HG03025 (cell line): ENCODE results near the gene THRA.

Experiments
- ATAC-seq: cut with Tn5 transposase; IDR thresholded peaks from one replicate; pipeline ENCODE4 v1.9.1; 2021; ENCODE audit warnings: mild to moderate bottlenecking, moderate library complexity; ENCODE audit not compliant: unreplicated experiment, low FRiP score

The THRA gene

DNA sequence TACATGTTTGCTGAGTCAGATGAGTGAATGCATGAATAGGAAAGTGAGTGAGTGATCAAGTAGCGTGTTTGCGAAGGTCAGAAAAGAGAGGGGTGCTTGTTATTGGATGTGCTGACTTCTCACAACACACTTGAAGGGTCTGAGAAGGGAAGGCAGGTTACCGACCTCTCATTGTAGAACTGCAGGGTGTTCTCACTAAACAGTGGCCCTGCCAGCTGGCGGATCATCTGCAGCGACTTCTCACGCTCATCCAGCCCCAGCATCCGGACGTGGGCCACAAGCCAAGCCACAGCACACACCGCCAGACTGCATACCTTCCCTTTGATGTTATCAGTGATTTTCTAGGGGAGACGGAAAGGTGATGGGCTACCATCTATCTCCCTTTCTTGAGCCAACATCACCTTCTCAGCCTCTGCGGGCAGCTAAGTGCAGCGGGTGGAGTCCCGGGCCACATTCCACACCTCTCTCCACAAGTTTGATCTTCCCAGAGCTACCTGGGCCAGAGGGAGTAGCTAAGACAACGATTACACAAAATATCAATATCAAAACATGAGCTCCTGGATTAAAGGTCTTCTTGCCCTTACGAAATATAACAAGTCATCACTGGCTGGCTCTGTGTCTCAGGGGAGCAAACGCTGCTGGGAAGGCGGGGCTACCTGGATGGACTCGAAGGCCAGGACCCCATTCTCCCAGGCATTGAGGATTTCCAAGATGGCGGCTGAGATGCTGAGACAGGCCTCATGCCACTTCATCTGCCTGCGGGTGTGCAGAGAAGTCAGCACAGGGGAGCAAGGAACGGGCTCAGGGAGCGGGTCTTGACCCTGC, 36.6 kb upstream of the THRA start:
- ATAC-seq = no peak

DNA sequence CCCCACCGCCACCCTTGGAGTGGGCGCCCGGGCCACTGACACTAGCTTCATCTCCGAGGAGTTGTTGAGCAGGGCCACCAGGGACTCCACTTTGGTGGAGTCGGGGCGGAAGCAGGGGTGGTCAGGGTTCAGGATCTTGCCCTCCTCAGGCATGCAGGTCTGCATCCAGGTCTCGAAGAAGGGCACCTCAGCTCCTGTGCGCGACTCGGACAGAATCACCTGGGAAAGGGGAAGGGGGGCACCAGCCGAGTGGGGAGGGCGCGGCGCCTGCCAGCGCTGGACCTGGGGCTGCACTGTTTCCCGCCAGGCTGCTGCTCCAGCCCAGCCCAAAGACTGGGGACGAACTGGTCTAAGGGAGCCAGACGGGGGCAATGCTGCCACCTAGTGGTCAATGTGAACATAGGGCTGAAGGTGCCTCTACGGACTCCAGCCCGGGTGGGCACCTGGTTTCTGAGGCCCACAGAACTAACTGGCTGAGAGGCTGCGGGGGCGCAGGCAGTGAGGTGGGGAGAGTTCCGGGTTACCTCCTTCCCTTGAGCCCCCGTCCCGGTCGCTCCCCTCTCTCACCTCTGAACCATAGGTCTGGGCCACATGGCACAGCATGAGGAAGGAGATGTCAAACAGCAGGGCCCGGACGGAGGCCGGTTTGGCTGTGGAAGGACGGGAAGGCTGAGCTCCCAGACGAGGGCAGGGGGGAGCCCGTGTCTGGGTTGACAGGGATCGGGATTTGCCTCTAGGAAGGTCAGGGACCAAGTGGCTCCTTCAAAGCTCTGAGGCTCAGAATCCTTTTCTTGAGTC, 35.8 kb upstream of the THRA start:
- ATAC-seq = no peak

DNA sequence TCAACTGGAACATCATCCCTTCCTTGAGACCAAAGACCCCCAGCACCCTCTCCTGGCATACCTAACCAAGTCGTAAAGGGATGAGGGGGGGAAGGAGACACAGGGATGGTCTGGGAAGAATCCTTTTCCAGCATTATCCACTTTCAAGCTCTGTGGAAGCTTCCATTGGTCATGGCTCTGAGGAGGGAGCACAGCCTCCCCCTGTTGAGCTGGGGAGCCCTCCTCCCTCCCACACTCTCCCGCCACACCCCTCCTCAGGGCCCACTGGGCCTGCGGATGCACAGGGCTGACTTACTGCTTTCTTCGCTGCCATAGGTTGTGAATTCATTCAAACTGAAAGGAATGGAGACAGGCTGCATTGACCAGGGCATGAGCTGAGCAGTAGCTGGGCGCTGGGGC, 35.2 kb upstream of the THRA start:
- ATAC-seq = no peak

DNA sequence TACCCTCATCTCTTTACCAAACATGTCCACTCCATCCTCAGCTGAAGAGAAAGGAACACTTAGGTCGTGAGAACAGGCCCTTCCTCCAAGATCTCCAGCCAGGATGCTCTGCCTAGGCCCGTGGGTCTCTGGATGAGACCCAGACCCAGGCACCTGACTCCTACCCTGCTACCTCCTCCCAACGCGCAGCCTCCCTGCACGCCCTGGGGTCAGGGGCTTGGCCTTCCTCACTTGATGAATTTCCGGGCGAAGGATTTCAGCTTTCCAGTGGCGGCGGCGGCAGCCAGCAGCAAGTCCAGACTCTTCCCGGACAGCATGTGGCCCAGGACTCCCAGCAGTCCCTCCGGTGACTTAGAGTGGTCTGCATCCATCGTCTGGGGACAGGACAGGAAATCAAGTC, 34.2 kb upstream of the THRA start:
- ATAC-seq = no peak

DNA sequence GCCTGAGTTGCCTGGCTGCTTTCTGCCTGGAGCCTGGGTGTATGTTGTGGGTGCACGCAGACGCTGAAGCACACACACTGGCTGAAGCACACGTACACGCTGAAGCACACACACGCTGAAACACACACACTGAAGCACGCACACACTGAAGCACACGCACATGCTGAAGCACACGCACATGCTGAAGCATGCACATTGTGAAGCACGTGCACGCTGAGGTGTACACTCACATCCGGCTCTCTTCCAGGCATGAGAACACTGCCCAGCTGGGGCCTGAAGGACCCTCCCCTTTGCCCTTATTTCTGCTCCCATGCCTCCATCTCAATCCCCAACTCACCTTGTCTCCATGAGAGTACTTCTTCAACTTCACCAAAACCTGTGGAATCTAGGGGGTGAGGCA, 31.1 kb upstream of the THRA start:
- ATAC-seq = no peak

DNA sequence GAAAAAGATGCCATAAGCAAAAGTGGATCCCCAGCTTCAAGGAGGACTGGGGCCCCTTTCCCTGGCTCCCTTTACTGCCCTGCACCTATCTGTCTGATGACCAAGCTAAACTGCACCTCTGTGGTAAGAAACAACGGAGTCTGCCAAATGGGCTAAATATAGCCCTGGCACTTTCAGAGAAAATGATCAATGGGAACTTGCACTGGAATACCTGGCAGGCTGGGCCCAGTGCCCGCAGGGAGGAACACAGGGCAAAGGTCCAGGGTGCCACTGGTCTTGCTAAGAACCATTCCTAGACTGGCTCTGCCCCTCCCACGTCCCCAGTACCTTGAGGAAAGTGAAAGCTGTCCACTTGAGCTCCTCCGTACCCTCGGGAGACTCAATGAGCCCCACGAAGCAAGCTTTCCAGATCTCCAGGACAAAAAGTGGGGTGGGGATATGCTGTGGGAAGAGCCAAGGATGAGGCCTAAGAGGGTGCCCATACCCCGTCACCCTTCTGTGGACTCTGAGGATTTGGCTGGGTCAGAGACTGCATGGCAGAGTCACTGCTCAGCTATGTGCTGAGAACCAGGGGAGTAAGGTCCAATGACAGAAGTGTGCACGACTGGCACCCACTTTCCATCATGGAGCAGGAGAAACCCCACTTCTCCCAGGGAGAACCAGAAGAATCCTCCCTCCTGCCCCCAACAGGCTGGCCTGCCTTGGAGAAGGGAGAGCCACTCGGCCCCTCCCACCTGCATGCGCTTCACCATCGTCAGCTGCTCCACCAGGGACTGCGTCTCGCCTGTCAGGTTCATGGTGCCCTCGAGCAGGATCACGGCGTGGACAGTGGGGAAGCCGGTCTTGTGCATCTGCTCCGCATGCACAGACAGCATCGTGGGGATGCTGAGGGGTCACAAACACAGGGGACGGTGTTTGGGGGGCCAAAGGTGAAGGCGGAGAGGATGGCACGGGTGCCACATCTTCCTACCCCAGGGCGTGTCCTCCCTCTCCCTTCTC, 30.1 kb upstream of the THRA start:
- ATAC-seq = no peak

DNA sequence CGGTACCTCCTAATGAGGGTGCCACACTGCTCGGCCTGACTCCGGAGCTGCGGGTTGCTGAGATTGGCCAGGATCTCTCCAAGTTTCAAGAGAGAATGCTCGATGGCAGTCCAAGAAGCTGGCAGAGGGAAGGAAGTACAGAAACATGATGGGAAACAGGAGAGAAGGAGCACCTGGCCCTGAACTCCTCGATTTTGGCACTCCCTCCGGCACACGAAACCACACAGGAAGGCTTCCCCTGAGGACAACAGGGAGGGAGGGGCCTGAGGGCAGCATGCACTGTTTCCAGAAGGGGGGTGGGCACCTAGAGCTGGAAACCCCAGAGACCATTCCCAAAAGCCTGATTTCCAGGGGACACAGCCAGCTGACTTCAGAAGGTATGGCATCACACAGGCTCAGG, 29.4 kb upstream of the THRA start:
- no peak for ATAC-seq

DNA sequence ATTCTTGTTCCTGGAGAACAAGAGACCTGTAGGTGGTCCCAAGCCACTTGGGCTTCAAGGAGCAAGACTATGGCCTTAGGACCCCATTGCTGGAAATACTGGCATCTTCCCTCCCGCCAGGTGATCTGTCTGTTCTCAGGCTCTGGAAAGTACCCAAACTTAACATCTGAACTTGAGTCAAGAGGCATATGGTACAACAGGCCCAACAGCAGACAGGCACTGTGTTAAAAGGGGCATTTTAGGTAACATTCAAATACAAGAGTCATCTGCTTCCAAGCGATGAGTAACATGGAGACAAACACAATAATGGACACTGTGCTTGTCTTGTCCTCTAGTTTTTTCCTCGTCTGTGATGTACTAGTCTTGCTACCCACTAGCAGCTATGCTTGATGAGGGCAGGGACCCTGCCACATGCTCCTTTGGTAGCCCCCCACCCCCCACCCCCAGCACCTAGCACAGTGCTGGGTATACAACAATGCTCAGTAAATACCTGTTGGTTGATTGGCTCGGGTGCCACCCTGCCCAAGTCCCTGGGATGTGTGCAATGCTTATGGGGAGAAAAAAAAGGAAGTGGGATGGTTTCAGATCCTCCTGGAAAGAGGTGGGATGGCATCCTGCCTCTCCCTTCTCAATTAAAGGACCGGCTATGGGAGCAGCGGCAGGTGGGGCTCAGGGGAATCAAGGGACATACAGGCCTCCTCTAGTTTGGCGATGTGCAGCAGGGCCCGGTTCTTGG, 28.2 kb upstream of the THRA start:
- no peak for ATAC-seq

DNA sequence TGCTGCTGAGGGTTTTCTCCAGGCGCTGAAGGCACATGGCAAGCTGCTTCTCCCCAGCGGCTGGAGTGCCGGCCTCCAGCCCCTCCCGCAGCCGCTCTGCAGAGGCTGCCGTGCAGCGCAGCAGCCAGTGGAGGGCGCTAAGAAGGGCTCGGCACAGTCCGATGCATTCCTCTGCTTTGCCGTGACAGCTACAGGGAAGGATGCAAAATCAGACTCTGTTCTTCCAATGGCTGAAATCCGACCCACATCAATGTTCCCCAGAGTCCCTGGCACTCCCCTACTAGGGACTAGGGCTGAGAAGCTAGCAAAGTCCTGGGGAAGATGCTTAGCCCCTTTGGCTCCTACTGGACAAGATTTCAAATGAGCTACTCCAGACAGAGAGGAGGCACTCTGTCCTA, 27.6 kb upstream of the THRA start:
- no peak for ATAC-seq

DNA sequence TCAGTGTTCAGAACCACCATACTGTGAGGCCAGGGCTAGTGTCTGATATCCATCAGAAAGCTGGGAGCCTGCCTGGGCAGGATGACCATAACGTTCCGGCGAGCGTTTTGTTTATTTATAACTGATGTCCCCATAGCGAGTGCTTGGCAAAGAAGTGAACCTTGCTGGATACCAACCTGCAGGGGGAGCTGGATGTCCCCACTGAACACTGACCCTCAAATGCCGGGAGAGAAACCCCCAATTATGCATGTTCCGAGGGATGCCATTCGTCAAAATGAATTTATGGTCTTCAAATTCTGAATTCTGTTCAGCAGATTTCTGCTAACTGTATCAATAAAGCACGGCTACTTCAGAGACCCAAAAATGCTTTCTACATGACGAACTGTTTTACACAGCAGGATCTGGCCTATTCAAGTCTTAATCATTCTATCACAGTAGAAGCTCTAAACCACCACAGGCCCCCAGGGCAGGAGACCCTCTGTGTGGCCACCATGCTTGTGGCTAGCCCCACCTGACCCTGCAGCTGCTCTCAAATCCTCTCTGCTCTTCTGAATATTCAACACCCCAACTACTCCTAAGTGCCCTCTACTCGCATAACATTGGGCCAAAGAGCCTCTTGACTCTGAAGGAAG, 23.8 kb upstream of the THRA start:
- no peak for ATAC-seq

DNA sequence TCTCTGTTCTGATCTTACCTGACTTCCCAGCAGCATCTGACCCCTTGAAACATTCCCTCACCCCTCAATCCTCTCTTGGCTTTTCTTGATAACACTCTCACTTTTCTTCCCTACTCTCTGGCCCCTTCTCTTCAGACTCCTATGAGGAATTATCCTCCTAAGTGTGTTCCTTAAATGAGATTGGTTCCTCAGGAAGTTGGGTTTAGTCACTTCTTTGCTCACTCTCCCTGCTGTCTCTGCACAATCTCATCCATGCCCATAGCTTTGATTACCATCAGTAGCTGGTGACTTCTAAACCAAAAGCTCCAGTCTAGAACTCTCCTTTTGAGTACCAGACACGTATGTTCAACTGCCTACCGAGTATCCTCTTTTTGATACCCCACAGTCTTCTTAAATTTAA, 21.6 kb upstream of the THRA start:
- no peak for ATAC-seq

DNA sequence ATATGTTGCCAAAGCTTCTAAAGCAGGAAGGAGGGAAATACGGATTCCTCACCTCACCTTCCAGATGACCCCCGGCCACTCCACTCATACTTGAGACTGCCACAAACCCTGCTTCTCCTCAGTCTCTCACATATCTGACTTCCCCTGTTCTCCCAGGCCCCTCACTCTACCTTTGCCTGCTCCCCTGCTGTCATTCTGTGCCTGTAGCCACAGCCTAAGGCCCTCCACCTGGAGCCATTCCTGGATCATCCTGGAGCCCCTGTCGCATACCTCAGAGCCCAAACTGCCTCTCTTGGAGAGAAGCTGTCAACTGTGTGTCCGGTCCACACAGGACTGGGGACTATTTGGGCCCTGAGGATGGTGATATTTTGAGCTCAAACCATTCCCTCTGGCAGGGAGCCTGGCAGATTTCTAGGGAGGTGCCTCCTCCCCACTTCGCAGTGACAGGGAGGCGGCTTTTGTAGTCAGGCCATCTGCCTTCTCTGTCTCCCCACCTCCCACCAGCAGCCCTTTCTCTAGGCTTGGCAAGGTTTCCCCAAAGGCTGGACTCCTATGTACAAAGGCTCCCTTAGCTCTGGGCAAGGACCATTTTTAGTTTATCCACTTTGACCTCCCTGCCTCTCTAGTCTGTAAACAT, 6.3 kb upstream of the THRA start:
- no peak for ATAC-seq

DNA sequence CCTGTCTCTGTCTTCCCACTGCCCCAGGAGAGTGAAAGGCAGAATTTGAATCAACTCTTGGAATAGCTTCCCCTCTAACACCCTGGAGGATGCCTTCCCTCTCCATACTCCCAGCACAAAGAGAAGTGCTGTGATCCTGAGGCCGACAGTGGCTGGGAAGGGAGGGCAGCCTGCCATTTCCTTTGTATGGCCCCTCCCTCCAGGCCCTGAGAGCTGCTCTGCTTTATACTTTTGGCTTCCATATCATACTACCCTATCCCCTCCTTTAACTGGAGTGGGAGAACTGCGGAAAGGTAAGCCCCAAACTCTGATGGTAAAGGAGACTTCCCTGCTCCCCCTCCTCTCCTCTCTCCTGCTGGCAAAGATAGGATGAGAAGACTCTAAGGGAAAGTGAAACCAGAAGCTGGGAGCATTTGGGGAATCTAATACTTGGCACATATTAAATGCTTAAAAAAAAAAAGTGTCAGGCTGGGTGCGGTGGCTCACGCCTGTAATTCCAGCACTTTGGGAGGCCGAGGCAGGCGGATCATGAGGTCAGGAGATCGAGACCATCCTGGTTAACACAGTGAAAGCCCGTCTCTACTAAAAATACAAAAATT, 4.5 kb upstream of the THRA start:
- no peak for ATAC-seq

DNA sequence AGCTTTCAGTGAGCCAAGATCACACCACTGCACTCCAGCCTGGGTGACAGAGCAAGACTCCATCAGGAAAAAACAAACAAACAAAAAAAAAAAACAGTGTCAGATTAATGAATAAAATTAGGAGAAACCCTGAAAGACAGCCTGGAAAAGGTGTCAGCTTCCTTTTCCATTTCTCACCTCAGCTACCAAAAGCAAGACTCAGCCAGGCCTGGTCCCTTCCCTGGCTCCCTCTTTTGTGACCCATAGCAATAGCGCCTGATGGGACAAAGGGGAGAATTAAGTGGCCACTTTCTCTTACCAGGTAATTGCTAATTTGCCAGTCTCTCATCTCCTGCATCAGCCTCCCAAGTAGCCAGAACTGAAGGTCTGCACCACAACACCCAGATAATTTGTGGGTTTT, 3.9 kb upstream of the THRA start:
- ATAC-seq = no peak

DNA sequence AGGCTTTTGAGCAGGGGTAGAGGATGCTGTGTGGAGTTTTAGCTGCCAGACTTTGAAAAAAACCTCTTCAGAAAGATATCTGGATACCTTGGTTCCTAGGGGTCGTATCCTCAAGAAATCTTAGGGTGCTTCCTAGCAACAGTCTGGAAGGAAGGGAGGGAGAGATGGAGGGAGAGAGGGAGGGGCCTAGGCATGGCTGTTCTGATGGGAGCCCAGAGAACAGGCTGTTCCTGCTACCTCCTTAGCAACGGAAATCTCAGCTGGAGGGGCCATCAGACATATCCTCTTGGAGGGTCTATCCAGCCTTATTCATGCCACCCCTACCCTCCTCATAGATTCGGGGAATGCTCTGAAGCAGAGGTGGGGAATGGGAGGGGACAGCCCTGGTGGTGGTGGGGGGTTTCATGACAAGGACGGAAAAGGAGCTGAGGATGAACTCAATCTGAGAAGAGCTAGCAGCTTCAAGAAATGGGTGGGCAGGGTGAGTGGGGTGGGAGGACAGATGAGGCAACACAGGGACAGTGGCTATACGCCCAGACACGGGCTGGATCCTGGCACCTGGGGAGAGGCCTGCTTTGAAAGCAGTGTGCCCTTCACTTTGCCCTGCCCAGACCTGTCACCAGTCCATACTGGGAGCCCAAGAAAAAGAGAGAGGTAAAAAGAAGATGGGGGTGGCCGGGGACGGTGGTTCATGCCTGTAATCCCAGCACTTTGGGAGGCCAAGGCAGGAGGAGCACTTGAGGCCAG, 2.9 kb upstream of the THRA start:
- no peak for ATAC-seq

DNA sequence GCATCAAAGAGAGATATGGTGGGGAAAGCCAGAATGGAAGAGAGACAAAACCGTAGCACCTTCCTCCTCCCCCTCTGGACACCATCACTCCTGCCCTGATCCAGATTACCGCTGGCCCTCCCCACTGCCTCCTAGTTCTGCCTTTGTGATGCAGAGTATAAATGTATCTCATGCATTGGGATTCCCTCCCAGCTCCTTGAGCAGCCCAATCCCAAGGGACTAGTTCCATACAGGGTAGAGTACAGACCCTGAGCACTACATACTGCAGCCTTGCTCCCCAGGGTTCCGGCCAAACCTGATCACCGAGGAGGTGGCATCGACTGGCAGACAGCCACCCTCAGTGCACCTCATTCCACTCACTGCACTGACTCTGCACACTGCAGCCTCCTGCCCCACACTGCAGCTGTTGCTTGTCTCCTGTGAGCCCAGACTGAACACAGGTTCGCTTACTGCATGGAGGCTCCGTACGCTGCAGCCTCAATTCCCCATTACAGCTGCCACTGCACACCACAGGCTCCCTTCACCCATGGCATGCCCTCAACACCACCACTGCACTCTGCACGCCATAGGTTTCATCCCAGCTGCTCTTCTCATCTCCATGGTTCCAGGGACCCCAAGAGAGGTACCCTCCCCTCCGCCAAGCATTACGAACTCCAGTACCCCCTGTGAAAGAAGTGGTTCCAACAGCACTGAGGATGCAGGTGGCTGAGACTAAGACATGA, 1.7 kb upstream of the THRA start:
- no peak for ATAC-seq

DNA sequence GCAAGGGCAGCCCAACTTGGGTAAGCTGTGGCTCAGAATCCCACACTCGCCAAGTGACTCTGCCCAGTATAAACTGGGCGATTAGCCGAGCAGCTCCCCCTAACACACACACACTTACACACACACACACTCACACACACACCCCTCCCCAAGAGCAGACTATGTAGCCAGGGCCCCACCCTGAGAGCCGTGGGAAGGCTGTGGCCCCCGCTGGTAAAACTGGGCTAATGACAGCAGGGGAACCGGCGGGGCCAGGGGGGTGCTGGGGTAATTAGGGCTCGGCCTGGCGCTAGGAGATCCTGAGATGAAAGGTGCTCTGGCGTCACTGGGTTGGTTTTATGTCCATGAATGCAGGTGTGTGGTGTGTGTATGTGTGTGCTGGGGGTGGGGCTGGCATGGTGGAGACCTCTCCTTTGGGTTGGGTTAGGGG, 1.1 kb upstream of the THRA start:
- ATAC-seq = no peak
